ENCODE measurements around the gene TRAPPC2B. TPM values are rescaled to one million over a fixed set of nuclear protein-coding genes. Genes with fewer than 3 reads are reported as not detected.

Gene TRAPPC2B
- total and polyA plus RNA-seq, 2 of the 13 experiments (the other 11 are each of a cell fraction or from before 2014, with no cell fraction given): 13.3 to 17.7 TPM

DNA sequence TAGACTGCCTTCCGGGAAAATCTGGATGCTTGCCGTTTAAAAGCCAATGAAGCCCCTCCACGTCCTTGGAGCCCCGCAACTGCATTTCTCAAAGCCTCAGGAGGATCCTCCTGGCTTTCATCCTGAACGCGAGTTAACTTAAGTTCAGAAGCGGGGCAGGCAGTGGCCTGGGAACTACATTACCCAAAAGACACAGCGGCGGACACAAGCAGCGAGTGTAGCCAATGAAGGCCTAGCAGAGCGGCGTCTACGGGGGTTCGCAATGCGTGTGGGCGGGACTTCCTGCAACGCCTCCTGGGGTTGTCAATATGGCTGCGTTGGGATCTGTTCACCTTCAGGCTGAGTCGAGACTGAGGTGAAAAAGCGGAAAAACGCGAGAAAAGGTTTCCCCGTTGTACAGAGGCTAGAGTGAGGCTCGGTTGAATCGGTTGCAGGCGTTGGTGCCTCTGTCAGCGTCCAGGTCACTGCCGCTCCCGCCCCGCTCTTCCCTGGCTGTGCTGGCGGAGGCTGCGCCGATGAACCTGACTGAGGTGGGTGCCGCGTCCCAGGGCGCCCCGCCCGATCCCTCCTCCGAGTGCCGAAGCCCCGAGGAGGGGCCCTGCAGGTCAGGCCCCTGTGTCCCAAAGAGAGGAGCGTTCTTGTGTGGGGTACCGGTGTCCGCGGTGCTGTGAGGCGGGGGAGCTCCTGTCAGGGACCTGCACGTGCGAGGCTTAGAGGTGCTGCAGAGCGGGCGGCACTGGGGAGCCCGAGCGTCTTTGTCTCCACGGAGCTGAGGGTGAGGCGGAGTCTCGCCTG, 47.7 kb downstream of the TRAPPC2B start, which contains the start of gene ZNF17 (continued):
- TF ChIP-seq, protein P1, sequence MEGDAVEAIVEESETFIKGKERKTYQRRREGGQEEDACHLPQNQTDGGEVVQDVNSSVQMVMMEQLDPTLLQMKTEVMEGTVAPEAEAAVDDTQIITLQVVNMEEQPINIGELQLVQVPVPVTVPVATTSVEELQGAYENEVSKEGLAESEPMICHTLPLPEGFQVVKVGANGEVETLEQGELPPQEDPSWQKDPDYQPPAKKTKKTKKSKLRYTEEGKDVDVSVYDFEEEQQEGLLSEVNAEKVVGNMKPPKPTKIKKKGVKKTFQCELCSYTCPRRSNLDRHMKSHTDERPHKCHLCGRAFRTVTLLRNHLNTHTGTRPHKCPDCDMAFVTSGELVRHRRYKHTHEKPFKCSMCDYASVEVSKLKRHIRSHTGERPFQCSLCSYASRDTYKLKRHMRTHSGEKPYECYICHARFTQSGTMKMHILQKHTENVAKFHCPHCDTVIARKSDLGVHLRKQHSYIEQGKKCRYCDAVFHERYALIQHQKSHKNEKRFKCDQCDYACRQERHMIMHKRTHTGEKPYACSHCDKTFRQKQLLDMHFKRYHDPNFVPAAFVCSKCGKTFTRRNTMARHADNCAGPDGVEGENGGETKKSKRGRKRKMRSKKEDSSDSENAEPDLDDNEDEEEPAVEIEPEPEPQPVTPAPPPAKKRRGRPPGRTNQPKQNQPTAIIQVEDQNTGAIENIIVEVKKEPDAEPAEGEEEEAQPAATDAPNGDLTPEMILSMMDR (CRISPR knock-in tag; IDR thresholded peaks at IDR 0.05): peak; percentile 3; the same call in 1 of the 2 replicates
- TF ChIP-seq PITX1 (CRISPR knock-in tag; IDR thresholded peaks at IDR 0.05) (0 out of 2 replicates have a peak, but pooled peaks have one; percentile 20), PHF5A (CRISPR knock-in tag; IDR thresholded peaks at IDR 0.05; ENCODE audit: low read depth, unreplicated experiment) (no peak), NFKBIZ (CRISPR knock-in tag; IDR thresholded peaks at IDR 0.05) (0 out of 2 replicates have a peak, but pooled peaks have one; percentile 27), PHF20 (CRISPR knock-in tag; IDR thresholded peaks at IDR 0.05) (peak; percentile 90), ZNF143 (CRISPR knock-in tag; IDR thresholded peaks at IDR 0.05) (peak; percentile 97), POLR2A (IDR thresholded peaks at IDR 0.05; ENCODE audit: insufficient read depth in 1 of 2, low read depth in 2 of 2, low read length in 2 of 2) (peak; percentile 54 to 71; a peak in 3 of 4 replicates), SP1 (IDR thresholded peaks at IDR 0.05) (no peak), SP1 (CRISPR knock-in tag; IDR thresholded peaks at IDR 0.05) (peak; percentile 49), POGZ (CRISPR knock-in tag; IDR thresholded peaks at IDR 0.05) (peak; percentile 59), ARNTL (CRISPR knock-in tag; IDR thresholded peaks at IDR 0.05) (0 out of 2 replicates have a peak, but pooled peaks have one; percentile 4), RXRA (CRISPR knock-in tag; IDR thresholded peaks at IDR 0.05) (peak; percentile 45; the same call in 1 of the 2 replicates), ZNF724P (CRISPR knock-in tag; IDR thresholded peaks at IDR 0.05; ENCODE audit: borderline replicate concordance) (0 out of 2 replicates have a peak, but pooled peaks have one; percentile 28), ERF (CRISPR knock-in tag; IDR thresholded peaks at IDR 0.05) (0 out of 2 replicates have a peak, but pooled peaks have one; percentile 60), FOXK2 (IDR thresholded peaks at IDR 0.05) (peak; percentile 81), MED13 (CRISPR knock-in tag; IDR thresholded peaks at IDR 0.05) (0 out of 2 replicates have a peak, but pooled peaks have one; percentile 4), ZSCAN29 (CRISPR knock-in tag; conservative IDR thresholded peaks at IDR 0.05) (peak; percentile 60; the same call in 1 of the 2 replicates), ETV5 (CRISPR knock-in tag; IDR thresholded peaks at IDR 0.05; ENCODE audit: borderline replicate concordance) (0 out of 2 replicates have a peak, but pooled peaks have one; percentile 23)
- TF ChIP-seq, protein P2, sequence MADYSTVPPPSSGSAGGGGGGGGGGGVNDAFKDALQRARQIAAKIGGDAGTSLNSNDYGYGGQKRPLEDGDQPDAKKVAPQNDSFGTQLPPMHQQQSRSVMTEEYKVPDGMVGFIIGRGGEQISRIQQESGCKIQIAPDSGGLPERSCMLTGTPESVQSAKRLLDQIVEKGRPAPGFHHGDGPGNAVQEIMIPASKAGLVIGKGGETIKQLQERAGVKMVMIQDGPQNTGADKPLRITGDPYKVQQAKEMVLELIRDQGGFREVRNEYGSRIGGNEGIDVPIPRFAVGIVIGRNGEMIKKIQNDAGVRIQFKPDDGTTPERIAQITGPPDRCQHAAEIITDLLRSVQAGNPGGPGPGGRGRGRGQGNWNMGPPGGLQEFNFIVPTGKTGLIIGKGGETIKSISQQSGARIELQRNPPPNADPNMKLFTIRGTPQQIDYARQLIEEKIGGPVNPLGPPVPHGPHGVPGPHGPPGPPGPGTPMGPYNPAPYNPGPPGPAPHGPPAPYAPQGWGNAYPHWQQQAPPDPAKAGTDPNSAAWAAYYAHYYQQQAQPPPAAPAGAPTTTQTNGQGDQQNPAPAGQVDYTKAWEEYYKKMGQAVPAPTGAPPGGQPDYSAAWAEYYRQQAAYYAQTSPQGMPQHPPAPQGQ (CRISPR knock-in tag; IDR thresholded peaks at IDR 0.05; ENCODE audit: borderline replicate concordance): no peak
- TF ChIP-seq, protein P3, sequence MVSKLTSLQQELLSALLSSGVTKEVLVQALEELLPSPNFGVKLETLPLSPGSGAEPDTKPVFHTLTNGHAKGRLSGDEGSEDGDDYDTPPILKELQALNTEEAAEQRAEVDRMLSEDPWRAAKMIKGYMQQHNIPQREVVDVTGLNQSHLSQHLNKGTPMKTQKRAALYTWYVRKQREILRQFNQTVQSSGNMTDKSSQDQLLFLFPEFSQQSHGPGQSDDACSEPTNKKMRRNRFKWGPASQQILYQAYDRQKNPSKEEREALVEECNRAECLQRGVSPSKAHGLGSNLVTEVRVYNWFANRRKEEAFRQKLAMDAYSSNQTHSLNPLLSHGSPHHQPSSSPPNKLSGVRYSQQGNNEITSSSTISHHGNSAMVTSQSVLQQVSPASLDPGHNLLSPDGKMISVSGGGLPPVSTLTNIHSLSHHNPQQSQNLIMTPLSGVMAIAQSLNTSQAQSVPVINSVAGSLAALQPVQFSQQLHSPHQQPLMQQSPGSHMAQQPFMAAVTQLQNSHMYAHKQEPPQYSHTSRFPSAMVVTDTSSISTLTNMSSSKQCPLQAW (CRISPR knock-in tag; IDR thresholded peaks at IDR 0.05): 0 out of 2 replicates have a peak, but pooled peaks have one; percentile 14
- TF ChIP-seq, protein P4, sequence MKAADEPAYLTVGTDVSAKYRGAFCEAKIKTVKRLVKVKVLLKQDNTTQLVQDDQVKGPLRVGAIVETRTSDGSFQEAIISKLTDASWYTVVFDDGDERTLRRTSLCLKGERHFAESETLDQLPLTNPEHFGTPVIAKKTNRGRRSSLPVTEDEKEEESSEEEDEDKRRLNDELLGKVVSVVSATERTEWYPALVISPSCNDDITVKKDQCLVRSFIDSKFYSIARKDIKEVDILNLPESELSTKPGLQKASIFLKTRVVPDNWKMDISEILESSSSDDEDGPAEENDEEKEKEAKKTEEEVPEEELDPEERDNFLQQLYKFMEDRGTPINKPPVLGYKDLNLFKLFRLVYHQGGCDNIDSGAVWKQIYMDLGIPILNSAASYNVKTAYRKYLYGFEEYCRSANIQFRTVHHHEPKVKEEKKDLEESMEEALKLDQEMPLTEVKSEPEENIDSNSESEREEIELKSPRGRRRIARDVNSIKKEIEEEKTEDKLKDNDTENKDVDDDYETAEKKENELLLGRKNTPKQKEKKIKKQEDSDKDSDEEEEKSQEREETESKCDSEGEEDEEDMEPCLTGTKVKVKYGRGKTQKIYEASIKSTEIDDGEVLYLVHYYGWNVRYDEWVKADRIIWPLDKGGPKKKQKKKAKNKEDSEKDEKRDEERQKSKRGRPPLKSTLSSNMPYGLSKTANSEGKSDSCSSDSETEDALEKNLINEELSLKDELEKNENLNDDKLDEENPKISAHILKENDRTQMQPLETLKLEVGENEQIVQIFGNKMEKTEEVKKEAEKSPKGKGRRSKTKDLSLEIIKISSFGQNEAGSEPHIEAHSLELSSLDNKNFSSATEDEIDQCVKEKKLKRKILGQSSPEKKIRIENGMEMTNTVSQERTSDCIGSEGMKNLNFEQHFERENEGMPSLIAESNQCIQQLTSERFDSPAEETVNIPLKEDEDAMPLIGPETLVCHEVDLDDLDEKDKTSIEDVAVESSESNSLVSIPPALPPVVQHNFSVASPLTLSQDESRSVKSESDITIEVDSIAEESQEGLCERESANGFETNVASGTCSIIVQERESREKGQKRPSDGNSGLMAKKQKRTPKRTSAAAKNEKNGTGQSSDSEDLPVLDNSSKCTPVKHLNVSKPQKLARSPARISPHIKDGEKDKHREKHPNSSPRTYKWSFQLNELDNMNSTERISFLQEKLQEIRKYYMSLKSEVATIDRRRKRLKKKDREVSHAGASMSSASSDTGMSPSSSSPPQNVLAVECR (CRISPR knock-in tag; IDR thresholded peaks at IDR 0.05; ENCODE audit: borderline replicate concordance): peak; percentile 83; the same call in 1 of the 2 replicates
